Body of pancreas (tissue), 4 donors: ENCODE data around the gene TSHZ2. TPM values are rescaled to one million over a fixed set of nuclear protein-coding genes. Genes with fewer than 3 reads are reported as not detected.

Source experiments
- ATAC-seq: fragments of 150-250 bp; one replicate; pipeline ENCODE4 v1.9.1; 2016
- DNase-seq, 4 donors: peaks; one replicate each; pipeline ENCODE4 v3.0.0-alpha.2; 2019
- H3K27ac ChIP-seq, 4 donors: fragments of 200-600 bp; sonication (generic); 1 replicate in 3 of 4; 2 replicates in 1 of 4; pipeline versions ENCODE4 v1.5.1 to v1.6.1; 2016 to 2019; ENCODE audit warnings: mild to moderate bottlenecking in 1 of 4, mixed read lengths in 1 of 4, moderate library complexity in 1 of 4
- H3K27me3 ChIP-seq, 2 donors: fragments of 200-600 bp; sonication (generic); one replicate each; pipeline ENCODE4 v1.6.0; 2016; ENCODE audit warnings: mild to moderate bottlenecking in 1 of 2
- H3K36me3 ChIP-seq, 2 donors: fragments of 200-600 bp; sonication (generic); replicated peaks in 1 of 2; 2 replicates each; pipeline ENCODE4 v1.5.1; 2016; ENCODE audit warnings: low read depth in 2 of 2; ENCODE audit not compliant: insufficient read depth in 1 of 2
- H3K4me1 ChIP-seq: fragments of 200-600 bp; sonication (generic); one replicate; pipeline ENCODE4 v1.6.0; 2016
- H3K4me3 ChIP-seq, 2 donors: fragments of 200-600 bp; sonication (generic); 1 replicate in 1 of 2; 2 replicates in 1 of 2; pipeline ENCODE4 v1.5.1; 2016 to 2019
- H3K9me3 ChIP-seq, 3 donors: fragments of 200-600 bp; sonication (generic); 1 replicate in 2 of 3; 2 replicates in 1 of 3; pipeline ENCODE4 v1.5.1; 2016
- POLR2A ChIP-seq, 3 donors: fragments of 450-650 bp; IDR thresholded peaks; one replicate each; pipeline ENCODE4 v1.6.1; 2016; ENCODE audit warnings: antibody characterized with exemption in 3 of 3, mild to moderate bottlenecking in 2 of 3
- WGBS, 2 donors: methylation state at CpG; one replicate each; pipeline ENCODE4 v1.1.5; 2017; 5-methylcytosine and 5-hydroxymethylcytosine counted together
- intact Hi-C: fragments of 100-400 bp; cut with DNase I; formaldehyde crosslinking; loops from one replicate; pipeline ENCODE4 v1.15.1; 2023
- total RNA-seq, 2 donors: library from RNA; depleted of rRNA; stranded (reverse); fragments of >200 nt; gene quantifications; one replicate each; pipeline ENCODE4 v1.1.0, GENCODE V29; 2016
- TF ChIP-seq, protein P1 (sequence below), 7 experiments: fragments of 450-650 bp in 4 of 7; fragments of 200-600 bp in 3 of 7; sonication (generic) in 3 of 7; IDR thresholded peaks; one replicate each; pipeline ENCODE4 v1.5.1; 2016 to 2019; ENCODE audit warnings: antibody characterized with exemption in 7 of 7

The TSHZ2 gene
- total RNA-seq, 2 donors from 2014 or later, result 6.0 to 9.6 TPM

DNA sequence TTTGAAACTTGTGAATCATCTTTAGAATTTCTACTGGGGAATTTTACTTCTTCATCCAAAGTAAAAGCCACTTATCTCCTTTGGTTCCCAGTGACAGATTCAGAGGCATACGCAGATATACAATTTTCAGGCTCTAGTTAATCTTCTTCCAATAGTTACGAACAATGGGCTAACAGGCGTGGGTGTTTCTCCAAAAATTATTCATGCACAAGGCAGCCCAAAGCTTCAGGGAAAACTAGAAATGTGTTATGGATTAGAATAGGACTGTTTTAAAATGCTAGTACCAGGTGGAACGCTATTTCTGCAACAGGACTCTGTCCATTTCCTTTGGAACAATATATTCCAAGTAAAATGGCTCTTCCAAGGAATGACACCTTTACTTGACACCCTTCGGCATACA, 519.3 kb downstream of the TSHZ2 start:
- H3K27ac ChIP-seq, result no peak overlapping the region
- WGBS, 2 donors, result 81% methylated on average over 5 of the region's 5 CpGs
- TF ChIP-seq, protein P1, sequence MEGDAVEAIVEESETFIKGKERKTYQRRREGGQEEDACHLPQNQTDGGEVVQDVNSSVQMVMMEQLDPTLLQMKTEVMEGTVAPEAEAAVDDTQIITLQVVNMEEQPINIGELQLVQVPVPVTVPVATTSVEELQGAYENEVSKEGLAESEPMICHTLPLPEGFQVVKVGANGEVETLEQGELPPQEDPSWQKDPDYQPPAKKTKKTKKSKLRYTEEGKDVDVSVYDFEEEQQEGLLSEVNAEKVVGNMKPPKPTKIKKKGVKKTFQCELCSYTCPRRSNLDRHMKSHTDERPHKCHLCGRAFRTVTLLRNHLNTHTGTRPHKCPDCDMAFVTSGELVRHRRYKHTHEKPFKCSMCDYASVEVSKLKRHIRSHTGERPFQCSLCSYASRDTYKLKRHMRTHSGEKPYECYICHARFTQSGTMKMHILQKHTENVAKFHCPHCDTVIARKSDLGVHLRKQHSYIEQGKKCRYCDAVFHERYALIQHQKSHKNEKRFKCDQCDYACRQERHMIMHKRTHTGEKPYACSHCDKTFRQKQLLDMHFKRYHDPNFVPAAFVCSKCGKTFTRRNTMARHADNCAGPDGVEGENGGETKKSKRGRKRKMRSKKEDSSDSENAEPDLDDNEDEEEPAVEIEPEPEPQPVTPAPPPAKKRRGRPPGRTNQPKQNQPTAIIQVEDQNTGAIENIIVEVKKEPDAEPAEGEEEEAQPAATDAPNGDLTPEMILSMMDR (IDR thresholded peaks at IDR 0.05), result no peak
- TF ChIP-seq POLR2A (IDR thresholded peaks at IDR 0.05), result no peak
- H3K9me3 ChIP-seq, result no peaks in the 10 kb centered on the region
- DNase-seq, result no peak
- no peaks in the 10 kb centered on the region for H3K4me1 ChIP-seq
- no peak for ATAC-seq
- intact Hi-C loops, result no loop called here
- H3K27me3 ChIP-seq, result no peaks in the 10 kb centered on the region
- H3K36me3 ChIP-seq, result no peaks in the 10 kb centered on the region
- H3K4me3 ChIP-seq, result no peak overlapping the region

DNA sequence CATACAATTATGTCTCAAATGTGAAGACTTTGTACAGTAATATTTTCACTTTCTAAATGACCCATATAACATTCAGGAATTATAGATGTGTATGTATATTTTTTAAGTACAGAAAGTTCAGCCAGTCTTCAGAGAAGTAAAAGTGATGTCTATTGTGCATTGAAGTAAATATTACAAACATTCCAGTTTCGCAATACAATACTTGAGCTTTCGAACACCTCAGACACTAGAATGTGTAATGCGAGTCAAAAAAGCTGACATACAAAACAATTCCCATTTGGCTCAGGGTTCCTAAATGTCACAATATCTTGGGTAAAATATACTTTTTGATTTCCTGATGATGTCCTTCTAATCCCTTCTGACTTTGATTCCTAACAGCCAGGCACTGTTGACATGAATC, 520.1 kb downstream of the TSHZ2 start:
- TF ChIP-seq, protein P1 (IDR thresholded peaks at IDR 0.05), result no peak
- no peak for TF ChIP-seq POLR2A (IDR thresholded peaks at IDR 0.05)
- 66 to 71% methylated on average over 3 of the region's 3 CpGs for WGBS, 2 donors
- H3K27me3 ChIP-seq, result no peaks in the 10 kb centered on the region
- H3K4me3 ChIP-seq, result no peak overlapping the region
- no peak overlapping the region for H3K27ac ChIP-seq
- intact Hi-C loops, result no loop called here
- ATAC-seq, result no peak
- H3K9me3 ChIP-seq, result no peaks in the 10 kb centered on the region
- no peak for DNase-seq
- no peaks in the 10 kb centered on the region for H3K36me3 ChIP-seq
- no peaks in the 10 kb centered on the region for H3K4me1 ChIP-seq

DNA sequence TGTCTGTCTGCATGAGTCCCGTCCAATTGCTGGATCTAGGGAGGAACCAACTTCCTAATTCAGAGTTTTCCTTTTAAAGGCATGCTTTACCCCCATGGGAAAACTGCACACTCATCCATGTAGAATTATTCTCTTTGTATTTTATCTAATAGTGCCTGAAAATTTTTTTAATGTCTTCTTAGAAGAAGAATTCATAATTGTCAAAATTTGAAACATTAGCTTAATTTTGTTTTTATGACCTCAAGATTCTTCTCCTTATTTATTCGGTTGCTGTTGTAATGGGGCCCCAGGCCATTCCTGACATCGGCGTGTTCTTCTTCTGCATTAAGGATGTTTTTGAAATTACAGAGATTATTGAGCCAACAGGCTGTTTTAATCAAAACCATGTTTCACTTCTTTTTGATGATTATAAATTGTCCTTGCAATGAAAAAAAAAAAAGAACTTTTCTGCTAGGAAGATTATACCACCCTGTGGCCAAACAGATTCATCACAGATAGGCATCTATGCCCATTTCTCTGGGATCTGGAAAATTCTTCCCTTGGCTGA, 521.2 kb downstream of the TSHZ2 start:
- Histone ChIP-seq H3K27ac (no peak overlapping the region), H3K36me3 (no peaks in the 10 kb centered on the region), H3K27me3 (no peaks in the 10 kb centered on the region), H3K4me1 (no peaks in the 10 kb centered on the region), H3K9me3 (no peaks in the 10 kb centered on the region), H3K4me3 (no peak overlapping the region)
- intact Hi-C loops, result no loop called here
- no peak for ATAC-seq
- TF ChIP-seq, protein P1 (IDR thresholded peaks at IDR 0.05), result no peak
- no peak for TF ChIP-seq POLR2A (IDR thresholded peaks at IDR 0.05)
- WGBS, 2 donors, result 77 to 80% methylated on average over 4 of the region's 4 CpGs
- DNase-seq, result no peak

DNA sequence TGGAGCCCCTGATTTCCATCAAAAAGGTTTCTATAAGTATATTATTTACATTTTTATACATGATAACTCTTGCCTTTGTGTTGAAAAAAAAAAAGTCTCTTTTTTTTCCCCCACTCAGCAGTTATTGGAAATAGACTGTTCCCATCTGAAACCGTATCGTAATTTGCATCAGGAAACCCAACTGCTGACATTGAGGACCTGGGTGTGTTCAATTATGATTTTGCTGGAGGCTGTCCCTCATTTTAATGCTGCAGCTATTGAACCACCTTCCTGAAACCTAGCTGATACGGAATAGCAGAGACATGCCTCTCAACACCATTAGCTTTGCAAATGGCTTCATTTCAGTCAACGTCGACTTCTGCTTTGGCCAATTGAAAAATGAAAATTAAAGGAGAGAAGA, 522.6 kb downstream of the TSHZ2 start:
- TF ChIP-seq, protein P1 (IDR thresholded peaks at IDR 0.05), result no peak
- TF ChIP-seq POLR2A (IDR thresholded peaks at IDR 0.05), result no peak
- ATAC-seq, result no peak
- H3K27ac ChIP-seq, result no peak overlapping the region
- H3K4me3 ChIP-seq, result no peak overlapping the region
- DNase-seq, result no peak
- no peaks in the 10 kb centered on the region for H3K27me3 ChIP-seq
- no peaks in the 10 kb centered on the region for H3K4me1 ChIP-seq
- 82 to 87% methylated on average over 5 of the region's 5 CpGs for WGBS, 2 donors
- intact Hi-C loops, result no loop called here
- no peaks in the 10 kb centered on the region for H3K36me3 ChIP-seq
- no peaks in the 10 kb centered on the region for H3K9me3 ChIP-seq

DNA sequence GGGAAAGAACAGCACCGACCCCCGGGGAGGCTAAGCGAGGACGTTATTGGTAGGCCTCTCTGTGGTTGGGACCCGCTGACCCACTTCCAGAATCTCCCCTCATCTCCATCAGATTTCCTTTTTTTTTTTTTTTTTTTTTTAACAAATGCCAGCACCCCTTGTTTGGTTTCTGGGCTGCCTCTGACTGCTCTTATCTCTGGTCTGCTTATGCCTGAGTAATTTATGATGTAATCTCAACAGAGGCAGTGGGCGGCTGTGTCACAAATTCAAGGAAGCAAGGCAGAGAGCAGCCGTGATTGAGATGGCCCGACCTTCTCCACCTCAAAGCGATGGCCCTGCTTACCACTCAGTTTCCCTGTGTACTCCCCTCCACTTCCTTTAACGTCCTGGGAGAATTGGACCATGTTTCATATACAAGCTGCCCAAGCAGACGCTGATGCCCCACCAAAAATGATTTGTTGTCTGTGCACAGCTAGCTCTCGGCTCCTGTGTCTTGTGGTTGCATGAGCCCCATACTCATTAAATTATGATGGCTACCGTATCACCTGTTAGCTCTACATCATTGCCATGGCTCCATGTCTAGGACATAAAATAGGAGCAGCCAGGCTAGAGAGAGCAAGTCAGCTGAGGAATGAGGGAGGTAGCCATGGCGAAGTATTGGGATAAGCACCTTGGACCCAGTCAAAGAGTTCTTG, 523.4 kb downstream of the TSHZ2 start:
- no peak for DNase-seq
- ATAC-seq, result no peak
- Histone ChIP-seq H3K4me3 (no peak overlapping the region), H3K27me3 (no peaks in the 10 kb centered on the region), H3K9me3 (no peaks in the 10 kb centered on the region), H3K36me3 (no peaks in the 10 kb centered on the region), H3K4me1 (no peaks in the 10 kb centered on the region), H3K27ac (no peak overlapping the region)
- TF ChIP-seq, protein P1 (IDR thresholded peaks at IDR 0.05), result no peak
- no peak for TF ChIP-seq POLR2A (IDR thresholded peaks at IDR 0.05)
- intact Hi-C loops, result no loop called here
- 58 to 73% methylated on average over 14 of the region's 14 CpGs for WGBS, 2 donors
